ENCODE results near the gene RAB32.
A peak's percentile ranks its signal among the peaks of the same experiment; 100 is the strongest.
"Not testable (repeated sequence)": the region's sequence is repeated elsewhere in the genome, so short reads cannot be mapped to it uniquely, and the experiment has no call there.

Gene RAB32

DNA sequence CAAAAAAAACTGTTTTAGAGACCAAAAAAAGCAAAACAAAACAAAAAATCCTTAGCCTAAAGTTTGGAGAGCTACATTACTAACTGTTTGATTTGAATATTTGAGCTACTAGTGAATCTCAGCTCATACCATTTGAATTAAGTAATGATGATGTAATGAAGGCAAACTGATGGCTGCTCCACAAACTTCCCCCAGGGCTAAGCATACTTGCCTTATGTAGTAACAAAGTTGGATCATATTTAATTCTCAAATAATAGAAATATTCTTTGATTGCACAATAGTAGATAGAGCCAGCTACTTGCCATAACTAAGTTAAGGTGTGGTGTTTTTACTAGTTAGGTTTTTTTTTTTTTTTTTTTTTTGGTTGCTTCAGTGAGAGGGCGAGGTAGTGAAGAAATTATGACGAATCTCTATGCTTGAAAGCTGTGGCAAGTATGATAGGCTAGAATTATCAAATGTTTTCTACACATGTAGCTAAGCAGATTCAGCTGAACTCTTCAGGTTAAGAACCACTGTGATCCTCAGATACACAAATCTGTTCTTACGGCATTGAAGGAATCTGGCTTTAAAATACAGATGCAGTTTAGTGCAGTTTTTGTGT, 2.9 kb downstream of the RAB32 start:
- Histone ChIP-seq H3K27me3 (ENCODE audit: control insufficient read depth in 5 of 5, insufficient read depth in 4 of 5, low read length in 5 of 5) (no peaks in the 10 kb centered on the region), H3K9ac (ENCODE audit: low read length in 5 of 5) (peak overlapping the region in 3 of 5 donors; percentile 25 to 78 (median 66)), H3K27ac (ENCODE audit: low read depth, low read length) (peak overlapping the region; percentile 97), H3K4me3 (ENCODE audit: low read depth in 1 of 5, low read length in 5 of 5) (peak overlapping the region in 4 of 5 donors; percentile 23 to 90 (median 36)), H3K4me1 (ENCODE audit: control insufficient read depth in 5 of 5, insufficient read depth in 5 of 5, low read length in 5 of 5) (peaks cover 3 to 49% (median 39%) of the 10 kb centered on the region in 5 donors), H3K9me3 (ENCODE audit: control insufficient read depth in 5 of 5, low read length in 5 of 5) (no peaks in the 10 kb centered on the region), H3K36me3 (ENCODE audit: control insufficient read depth in 5 of 5, insufficient read depth in 5 of 5, low read length in 5 of 5) (peaks cover 6 to 14% (median 10%) of the 10 kb centered on the region in 5 donors)

DNA sequence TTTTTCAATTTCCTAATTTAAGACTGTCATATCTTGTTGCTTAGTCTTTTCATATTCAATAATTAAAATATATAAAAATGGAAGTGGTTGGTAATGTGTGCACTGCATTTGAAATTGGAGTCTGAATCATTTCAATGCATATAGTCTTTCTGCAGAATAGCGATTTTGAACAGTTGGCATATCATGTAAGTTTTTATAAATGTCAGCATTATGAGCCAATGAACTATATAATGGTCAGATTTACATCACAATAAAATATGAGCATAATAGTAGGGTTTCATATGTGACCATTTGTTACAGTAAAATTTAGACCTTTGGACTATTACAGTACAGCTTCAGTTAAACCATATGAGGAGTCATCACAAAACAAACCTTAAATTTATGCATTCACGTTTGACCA, 4.3 kb downstream of the RAB32 start:
- peaks cover 6 to 14% (median 12%) of the 10 kb centered on the region in 5 donors for H3K36me3 ChIP-seq (ENCODE audit: control insufficient read depth in 5 of 5, insufficient read depth in 5 of 5, low read length in 5 of 5)

DNA sequence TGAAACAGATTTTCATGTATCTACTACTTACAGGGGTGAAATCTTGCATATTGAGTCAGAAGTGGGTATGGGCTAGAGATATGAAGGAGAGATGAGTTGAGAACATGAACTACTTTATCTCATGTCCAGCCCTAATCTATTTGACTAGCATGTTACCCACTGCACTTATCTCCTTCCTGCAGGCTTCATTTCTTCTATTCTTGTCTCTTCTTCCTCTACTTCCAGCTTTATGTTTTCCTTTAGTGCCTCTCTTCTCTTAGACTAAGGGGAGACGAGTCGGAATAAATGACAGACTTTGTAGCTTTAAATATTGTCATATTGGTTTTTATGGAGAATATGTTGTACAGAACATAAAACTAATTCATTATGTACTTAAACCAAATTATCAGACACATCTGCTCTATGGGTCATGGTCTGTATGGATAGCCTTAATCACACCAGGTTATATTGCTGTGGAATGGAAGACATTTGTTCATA, 5.3 kb downstream of the RAB32 start:
- peaks cover 9 to 14% (median 13%) of the 10 kb centered on the region in 5 donors for H3K36me3 ChIP-seq (ENCODE audit: control insufficient read depth in 5 of 5, insufficient read depth in 5 of 5, low read length in 5 of 5)
- H3K27me3 ChIP-seq (ENCODE audit: control insufficient read depth in 5 of 5, insufficient read depth in 4 of 5, low read length in 5 of 5) = no peaks in the 10 kb centered on the region
- H3K9me3 ChIP-seq (ENCODE audit: control insufficient read depth in 5 of 5, low read length in 5 of 5) = no peaks in the 10 kb centered on the region
- no peak overlapping the region for H3K4me3 ChIP-seq (ENCODE audit: low read depth in 1 of 5, low read length in 5 of 5)
- H3K27ac ChIP-seq (ENCODE audit: low read depth, low read length) = no peak overlapping the region
- H3K9ac ChIP-seq (ENCODE audit: low read length in 5 of 5) = no peak overlapping the region
- peaks cover 3 to 47% (median 38%) of the 10 kb centered on the region in 5 donors for H3K4me1 ChIP-seq (ENCODE audit: control insufficient read depth in 5 of 5, insufficient read depth in 5 of 5, low read length in 5 of 5)

More for the DNA sequence above, 4.3 kb downstream of the RAB32 start:
- Histone ChIP-seq H3K4me3 (ENCODE audit: low read depth in 1 of 5, low read length in 5 of 5) (no peak overlapping the region), H3K27ac (ENCODE audit: low read depth, low read length) (no peak overlapping the region), H3K27me3 (ENCODE audit: control insufficient read depth in 5 of 5, insufficient read depth in 4 of 5, low read length in 5 of 5) (no peaks in the 10 kb centered on the region), H3K4me1 (ENCODE audit: control insufficient read depth in 5 of 5, insufficient read depth in 5 of 5, low read length in 5 of 5) (peaks cover 3 to 49% (median 39%) of the 10 kb centered on the region in 5 donors), H3K9me3 (ENCODE audit: control insufficient read depth in 5 of 5, low read length in 5 of 5) (no peaks in the 10 kb centered on the region), H3K9ac (ENCODE audit: low read length in 5 of 5) (no peak overlapping the region)

DNA sequence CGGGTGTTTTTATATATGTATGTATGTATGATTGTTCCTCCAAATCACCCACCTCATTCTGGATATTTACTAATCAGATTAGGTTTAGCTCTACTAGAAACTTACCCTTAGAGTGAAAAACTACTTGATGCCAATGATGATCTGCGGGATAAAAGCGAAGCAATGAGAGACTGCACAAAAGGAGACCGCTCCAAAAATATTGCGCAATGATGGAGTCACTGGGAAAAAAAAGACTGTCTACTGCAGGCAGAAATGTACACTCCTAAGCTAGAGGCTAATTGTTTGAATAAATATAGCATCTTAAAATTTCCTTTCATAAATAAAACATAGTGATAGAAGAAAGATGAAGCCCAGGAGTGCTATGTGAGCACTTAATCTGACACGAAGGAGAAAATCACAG, 7.3 kb downstream of the RAB32 start:
- H3K36me3 ChIP-seq (ENCODE audit: control insufficient read depth in 5 of 5, insufficient read depth in 5 of 5, low read length in 5 of 5) = peaks cover 23 to 31% (median 24%) of the 10 kb centered on the region in 5 donors
- no peaks in the 10 kb centered on the region for H3K27me3 ChIP-seq (ENCODE audit: control insufficient read depth in 5 of 5, insufficient read depth in 4 of 5, low read length in 5 of 5)
- H3K27ac ChIP-seq (ENCODE audit: low read depth, low read length) = no peak overlapping the region
- H3K4me1 ChIP-seq (ENCODE audit: control insufficient read depth in 5 of 5, insufficient read depth in 5 of 5, low read length in 5 of 5) = peaks cover 0 to 29% (median 22%) of the 10 kb centered on the region in 5 donors
- no peak overlapping the region for H3K4me3 ChIP-seq (ENCODE audit: low read depth in 1 of 5, low read length in 5 of 5)
- no peak overlapping the region for H3K9ac ChIP-seq (ENCODE audit: low read length in 5 of 5)
- H3K9me3 ChIP-seq (ENCODE audit: control insufficient read depth in 5 of 5, low read length in 5 of 5) = no peaks in the 10 kb centered on the region

DNA sequence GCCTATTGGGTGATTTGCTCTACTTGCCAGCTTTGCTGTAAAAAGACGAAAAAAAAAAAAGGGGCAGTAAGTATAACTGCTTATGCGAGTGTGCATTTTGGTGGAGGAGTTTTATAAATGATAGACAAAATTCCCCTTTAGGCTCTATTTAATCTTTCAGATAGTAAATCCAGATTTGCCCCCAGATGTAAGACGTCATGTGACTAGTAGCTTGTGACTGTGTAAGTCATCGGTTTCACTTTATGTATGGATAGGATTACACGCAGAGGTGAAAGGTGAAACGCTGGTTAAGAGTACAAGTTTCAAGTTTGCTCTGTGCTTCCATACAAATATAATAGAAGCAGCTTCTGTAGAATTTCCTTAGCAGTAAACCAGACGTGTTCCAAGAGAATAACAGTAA, 7.9 kb downstream of the RAB32 start:
- Histone ChIP-seq H3K4me1 (ENCODE audit: control insufficient read depth in 5 of 5, insufficient read depth in 5 of 5, low read length in 5 of 5) (peaks cover 0 to 24% (median 16%) of the 10 kb centered on the region in 5 donors), H3K36me3 (ENCODE audit: control insufficient read depth in 5 of 5, insufficient read depth in 5 of 5, low read length in 5 of 5) (peaks cover 23 to 31% (median 24%) of the 10 kb centered on the region in 5 donors), H3K27me3 (ENCODE audit: control insufficient read depth in 5 of 5, insufficient read depth in 4 of 5, low read length in 5 of 5) (no peaks in the 10 kb centered on the region), H3K9me3 (ENCODE audit: control insufficient read depth in 5 of 5, low read length in 5 of 5) (no peaks in the 10 kb centered on the region), H3K9ac (ENCODE audit: low read length in 5 of 5) (no peak overlapping the region), H3K4me3 (ENCODE audit: low read depth in 1 of 5, low read length in 5 of 5) (no peak overlapping the region), H3K27ac (ENCODE audit: low read depth, low read length) (no peak overlapping the region)

DNA sequence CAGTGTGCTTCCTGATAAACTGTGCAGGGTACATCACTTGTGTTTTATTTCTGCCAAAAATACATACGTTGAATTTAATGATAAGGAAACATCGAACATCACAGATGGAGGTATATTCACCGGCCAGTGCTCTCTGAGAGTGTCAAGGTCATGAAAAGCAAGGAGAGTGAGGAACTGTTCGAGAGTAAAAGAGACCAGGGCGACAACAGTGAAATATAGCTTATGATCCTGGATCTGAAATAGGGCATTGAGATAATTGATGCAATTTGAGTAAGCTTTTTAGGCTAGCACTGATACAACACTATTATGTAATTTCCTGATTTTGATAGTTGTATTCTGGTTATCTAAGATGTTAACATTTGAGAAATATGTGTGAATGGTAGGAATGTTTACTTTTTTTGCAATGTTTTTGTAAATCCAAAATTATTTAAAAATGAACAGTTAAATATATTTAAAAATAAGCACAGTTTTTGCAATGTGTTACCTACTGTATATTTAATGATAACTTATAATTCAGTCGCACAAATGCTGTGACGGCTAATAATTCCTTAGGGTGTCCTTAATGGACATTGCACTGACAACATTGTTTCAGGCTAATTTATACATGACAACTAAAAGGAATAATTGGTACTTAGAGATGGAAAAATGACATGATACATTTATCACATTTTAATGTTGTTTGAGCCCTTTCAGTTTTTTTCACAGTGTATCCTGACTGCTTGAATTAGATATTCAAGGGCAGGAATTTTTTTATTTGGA, 9.9 kb downstream of the RAB32 start:
- no peak overlapping the region for H3K9ac ChIP-seq (ENCODE audit: low read length in 5 of 5)
- H3K4me1 ChIP-seq (ENCODE audit: control insufficient read depth in 5 of 5, insufficient read depth in 5 of 5, low read length in 5 of 5) = peaks cover 0 to 12% (median 8%) of the 10 kb centered on the region in 5 donors
- H3K27me3 ChIP-seq (ENCODE audit: control insufficient read depth in 5 of 5, insufficient read depth in 4 of 5, low read length in 5 of 5) = no peaks in the 10 kb centered on the region
- H3K36me3 ChIP-seq (ENCODE audit: control insufficient read depth in 5 of 5, insufficient read depth in 5 of 5, low read length in 5 of 5) = peaks cover 23 to 31% (median 24%) of the 10 kb centered on the region in 5 donors
- H3K4me3 ChIP-seq (ENCODE audit: low read depth in 1 of 5, low read length in 5 of 5) = no peak overlapping the region
- no peak overlapping the region for H3K27ac ChIP-seq (ENCODE audit: low read depth, low read length)
- H3K9me3 ChIP-seq (ENCODE audit: control insufficient read depth in 5 of 5, low read length in 5 of 5) = no peaks in the 10 kb centered on the region

DNA sequence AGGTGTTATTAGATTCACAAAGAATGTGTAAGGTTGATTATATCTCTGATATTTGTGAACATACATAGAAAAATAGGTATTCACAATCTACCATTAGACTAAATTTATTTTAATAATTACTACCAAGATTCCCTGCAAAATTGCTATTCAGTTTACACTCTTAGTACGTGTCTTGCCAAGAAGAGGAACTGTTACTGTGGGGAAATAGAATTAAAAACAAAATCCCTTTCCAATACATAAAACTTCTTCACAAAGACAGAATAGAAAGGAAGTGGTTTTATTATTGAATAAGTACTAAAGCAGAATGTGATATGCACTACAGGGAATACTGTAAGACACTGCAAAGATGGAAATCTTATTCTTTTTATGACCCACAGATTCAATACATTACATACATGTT, 17.0 kb downstream of the RAB32 start:
- H3K36me3 ChIP-seq (ENCODE audit: control insufficient read depth in 5 of 5, insufficient read depth in 5 of 5, low read length in 5 of 5) = peaks cover 0 to under 1% (median 0%) of the 10 kb centered on the region in 5 donors
- H3K9me3 ChIP-seq (ENCODE audit: control insufficient read depth in 5 of 5, low read length in 5 of 5) = no peaks in the 10 kb centered on the region
- H3K9ac ChIP-seq (ENCODE audit: low read length in 5 of 5) = no peak overlapping the region
- no peaks in the 10 kb centered on the region for H3K4me1 ChIP-seq (ENCODE audit: control insufficient read depth in 5 of 5, insufficient read depth in 5 of 5, low read length in 5 of 5)
- H3K27ac ChIP-seq (ENCODE audit: low read depth, low read length) = no peak overlapping the region
- no peak overlapping the region for H3K4me3 ChIP-seq (ENCODE audit: low read depth in 1 of 5, low read length in 5 of 5)
- H3K27me3 ChIP-seq (ENCODE audit: control insufficient read depth in 5 of 5, insufficient read depth in 4 of 5, low read length in 5 of 5) = no peaks in the 10 kb centered on the region

DNA sequence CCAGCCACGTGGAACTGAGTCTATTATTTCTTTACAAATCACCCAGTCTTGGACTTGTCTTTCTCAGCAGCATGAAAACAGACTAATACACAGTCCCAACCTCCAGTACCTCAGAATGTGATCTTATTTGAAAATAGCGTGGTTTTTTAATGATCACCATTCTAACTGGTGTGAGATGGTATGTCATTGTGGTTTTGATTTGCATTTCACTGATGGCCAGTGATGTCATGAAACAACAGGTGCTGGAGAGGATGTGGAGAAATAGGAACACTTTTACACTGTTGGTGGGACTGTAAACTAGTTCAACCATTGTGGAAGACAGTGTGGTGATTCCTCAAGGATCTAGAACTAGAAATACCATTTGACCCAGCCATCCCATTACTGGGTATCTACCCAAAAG, 23.0 kb downstream of the RAB32 start:
- not testable (repeated sequence) for H3K9me3 ChIP-seq (ENCODE audit: control insufficient read depth in 5 of 5, low read length in 5 of 5); H3K27ac ChIP-seq (ENCODE audit: low read depth, low read length); H3K36me3 ChIP-seq (ENCODE audit: control insufficient read depth in 5 of 5, insufficient read depth in 5 of 5, low read length in 5 of 5); H3K9ac ChIP-seq (ENCODE audit: low read length in 5 of 5); H3K4me3 ChIP-seq (ENCODE audit: low read depth in 1 of 5, low read length in 5 of 5); H3K4me1 ChIP-seq (ENCODE audit: control insufficient read depth in 5 of 5, insufficient read depth in 5 of 5, low read length in 5 of 5); H3K27me3 ChIP-seq (ENCODE audit: control insufficient read depth in 5 of 5, insufficient read depth in 4 of 5, low read length in 5 of 5)

DNA sequence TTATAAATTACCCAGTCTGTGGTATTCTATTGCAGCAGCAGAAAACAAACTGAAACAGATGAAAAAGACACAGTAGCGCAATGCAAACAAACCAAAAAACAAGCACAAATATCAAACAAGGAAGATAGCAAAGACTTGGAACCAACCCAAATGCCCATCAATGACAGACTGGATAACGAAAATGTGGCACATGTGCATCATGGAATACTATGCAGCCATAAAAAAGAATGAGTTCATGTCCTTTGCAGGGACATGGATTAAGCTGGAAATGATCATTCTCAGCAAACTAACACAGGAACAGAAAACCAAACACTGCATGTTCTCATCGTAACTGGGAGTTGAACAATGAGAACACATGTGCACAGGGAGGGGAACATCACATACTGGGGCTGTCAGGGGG, 25.0 kb downstream of the RAB32 start:
- H3K9ac ChIP-seq (ENCODE audit: low read length in 5 of 5); H3K9me3 ChIP-seq (ENCODE audit: control insufficient read depth in 5 of 5, low read length in 5 of 5); H3K4me3 ChIP-seq (ENCODE audit: low read depth in 1 of 5, low read length in 5 of 5); H3K27me3 ChIP-seq (ENCODE audit: control insufficient read depth in 5 of 5, insufficient read depth in 4 of 5, low read length in 5 of 5); H3K36me3 ChIP-seq (ENCODE audit: control insufficient read depth in 5 of 5, insufficient read depth in 5 of 5, low read length in 5 of 5); H3K4me1 ChIP-seq (ENCODE audit: control insufficient read depth in 5 of 5, insufficient read depth in 5 of 5, low read length in 5 of 5); H3K27ac ChIP-seq (ENCODE audit: low read depth, low read length): not testable (repeated sequence)

DNA sequence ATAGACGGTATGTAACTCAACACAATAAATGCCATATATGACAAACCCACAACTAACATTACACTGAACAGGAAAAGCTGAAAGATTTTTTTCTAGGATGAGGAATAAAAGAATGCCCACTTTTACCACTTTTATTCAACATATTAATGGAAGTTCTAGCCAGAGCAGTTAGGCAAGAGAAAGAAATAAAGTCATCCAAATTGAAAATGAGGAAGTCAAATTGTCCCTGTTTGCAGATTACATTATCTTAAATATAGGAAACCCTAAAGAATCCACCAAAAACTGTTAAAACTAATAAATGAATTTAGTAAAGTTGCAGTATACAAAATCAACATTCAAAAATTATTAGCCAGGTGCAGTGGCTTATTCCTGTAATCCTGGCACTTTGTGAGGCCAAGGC, 30.6 kb downstream of the RAB32 start:
- Histone ChIP-seq H3K27ac (ENCODE audit: low read depth, low read length) (no peak overlapping the region), H3K9me3 (ENCODE audit: control insufficient read depth in 5 of 5, low read length in 5 of 5) (peaks cover 0 to 9% (median 8%) of the 10 kb centered on the region in 5 donors), H3K9ac (ENCODE audit: low read length in 5 of 5) (no peak overlapping the region), H3K36me3 (ENCODE audit: control insufficient read depth in 5 of 5, insufficient read depth in 5 of 5, low read length in 5 of 5) (no peaks in the 10 kb centered on the region), H3K4me3 (ENCODE audit: low read depth in 1 of 5, low read length in 5 of 5) (no peak overlapping the region), H3K27me3 (ENCODE audit: control insufficient read depth in 5 of 5, insufficient read depth in 4 of 5, low read length in 5 of 5) (no peaks in the 10 kb centered on the region), H3K4me1 (ENCODE audit: control insufficient read depth in 5 of 5, insufficient read depth in 5 of 5, low read length in 5 of 5) (no peaks in the 10 kb centered on the region)

Measured in subcutaneous abdominal adipose tissue (tissue), 5 donors.